Mononuclear cell (primary cell): ENCODE measurements around the gene MAGI1. TPM values are rescaled to one million over a fixed set of nuclear protein-coding genes. Genes with fewer than 3 reads are reported as not detected.
"Not testable (repeated sequence)": the region's sequence is repeated elsewhere in the genome, so short reads cannot be mapped to it uniquely, and the experiment has no call there.

Experiments used
- H3K27me3 ChIP-seq: 2 replicates; pipeline ENCODE4 v1.6.0; 2011; ENCODE audit warnings: low read length, control low read depth; ENCODE audit not compliant: insufficient read depth
- H3K4me1 ChIP-seq: 2 replicates; pipeline ENCODE4 v1.5.1; 2011; ENCODE audit warnings: mild to moderate bottlenecking, low read length, control low read depth; ENCODE audit not compliant: insufficient read depth
- H3K4me3 ChIP-seq: 2 replicates; pipeline ENCODE4 v1.5.1; 2011; ENCODE audit warnings: mild to moderate bottlenecking, low read length, moderate library complexity
- H3K9me3 ChIP-seq: 2 replicates; pipeline ENCODE4 v1.5.1; 2011; ENCODE audit warnings: low read depth, mild to moderate bottlenecking, control low read depth, low read length
- total RNA-seq: library from RNA; depleted of rRNA; stranded (reverse); fragments of >200 nt; gene quantifications from one replicate; pipeline ENCODE4 v1.2.3, GENCODE V29; 2012

MAGI1 gene
- total RNA-seq, 1 donor = not detected

- Histone ChIP-seq H3K27me3 (no peaks in the 10 kb centered on the region), H3K4me1 (no peaks in the 10 kb centered on the region), H3K9me3 (no peaks in the 10 kb centered on the region), H3K4me3 (no peak overlapping the region)
These were observed 476.3 kb downstream of the MAGI1 start for GRCh38 chr3:65562447-65562846.

- no peaks in the 10 kb centered on the region for H3K9me3 ChIP-seq
- no peak overlapping the region for H3K4me3 ChIP-seq
- no peaks in the 10 kb centered on the region for H3K4me1 ChIP-seq
- H3K27me3 ChIP-seq = no peaks in the 10 kb centered on the region
These were observed 477.1 kb downstream of the MAGI1 start for GRCh38 chr3:65561617-65562016.

- no peaks in the 10 kb centered on the region for H3K4me1 ChIP-seq
- H3K9me3 ChIP-seq = no peaks in the 10 kb centered on the region
- H3K4me3 ChIP-seq = no peak overlapping the region
- no peaks in the 10 kb centered on the region for H3K27me3 ChIP-seq
These were observed 477.8 kb downstream of the MAGI1 start for GRCh38 chr3:65560901-65561300.

GRCh38 chr3:65560133-65560532, 478.6 kb downstream of the MAGI1 start:
- H3K9me3 ChIP-seq = no peaks in the 10 kb centered on the region
- no peaks in the 10 kb centered on the region for H3K27me3 ChIP-seq
- H3K4me1 ChIP-seq = no peaks in the 10 kb centered on the region
- H3K4me3 ChIP-seq = no peak overlapping the region

- no peaks in the 10 kb centered on the region for H3K4me1 ChIP-seq
- no peak overlapping the region for H3K4me3 ChIP-seq
- H3K9me3 ChIP-seq = no peaks in the 10 kb centered on the region
- no peaks in the 10 kb centered on the region for H3K27me3 ChIP-seq
These were observed 479.1 kb downstream of the MAGI1 start for GRCh38 chr3:65559643-65560042.

GRCh38 chr3:65558826-65559225, 479.9 kb downstream of the MAGI1 start:
- H3K4me3 ChIP-seq = no peak overlapping the region
- no peaks in the 10 kb centered on the region for H3K27me3 ChIP-seq
- H3K9me3 ChIP-seq = no peaks in the 10 kb centered on the region
- no peaks in the 10 kb centered on the region for H3K4me1 ChIP-seq

GRCh38 chr3:65557899-65558564, 480.7 kb downstream of the MAGI1 start:
- Histone ChIP-seq H3K9me3 (no peaks in the 10 kb centered on the region), H3K4me1 (no peaks in the 10 kb centered on the region), H3K4me3 (no peak overlapping the region), H3K27me3 (no peaks in the 10 kb centered on the region)

- no peak overlapping the region for H3K4me3 ChIP-seq
- no peaks in the 10 kb centered on the region for H3K27me3 ChIP-seq
- H3K4me1 ChIP-seq = no peaks in the 10 kb centered on the region
- H3K9me3 ChIP-seq = no peaks in the 10 kb centered on the region
These were observed 481.7 kb downstream of the MAGI1 start for GRCh38 chr3:65556934-65557577.

- no peaks in the 10 kb centered on the region for H3K4me1 ChIP-seq
- H3K9me3 ChIP-seq = no peaks in the 10 kb centered on the region
- H3K27me3 ChIP-seq = peaks cover 18% of the 10 kb centered on the region
- no peak overlapping the region for H3K4me3 ChIP-seq
These were observed 486.3 kb downstream of the MAGI1 start for GRCh38 chr3:65552434-65552833.

- H3K9me3 ChIP-seq = no peaks in the 10 kb centered on the region
These were observed 486.8 kb downstream of the MAGI1 start for GRCh38 chr3:65551945-65552344.

GRCh38 chr3:65550137-65550536, 488.6 kb downstream of the MAGI1 start:
- no peaks in the 10 kb centered on the region for H3K9me3 ChIP-seq
- no peak overlapping the region for H3K4me3 ChIP-seq
- no peaks in the 10 kb centered on the region for H3K4me1 ChIP-seq
- H3K27me3 ChIP-seq = peaks cover 18% of the 10 kb centered on the region

More at GRCh38 chr3:65551945-65552344, 486.8 kb downstream of the MAGI1 start:
- H3K4me1 ChIP-seq = no peaks in the 10 kb centered on the region
- no peak overlapping the region for H3K4me3 ChIP-seq
- peaks cover 18% of the 10 kb centered on the region for H3K27me3 ChIP-seq

GRCh38 chr3:65549626-65549959, 489.1 kb downstream of the MAGI1 start:
- Histone ChIP-seq H3K4me3 (no peak overlapping the region), H3K4me1 (no peaks in the 10 kb centered on the region), H3K27me3 (peaks cover 18% of the 10 kb centered on the region), H3K9me3 (no peaks in the 10 kb centered on the region)

- Histone ChIP-seq H3K9me3 (no peaks in the 10 kb centered on the region), H3K4me3 (no peak overlapping the region), H3K4me1 (no peaks in the 10 kb centered on the region), H3K27me3 (peaks cover 18% of the 10 kb centered on the region)
These were observed 489.7 kb downstream of the MAGI1 start for GRCh38 chr3:65548848-65549625.

GRCh38 chr3:65545429-65545828, 493.3 kb downstream of the MAGI1 start:
- H3K4me3 ChIP-seq = no peak overlapping the region
- no peaks in the 10 kb centered on the region for H3K9me3 ChIP-seq
- H3K27me3 ChIP-seq = peaks cover 18% of the 10 kb centered on the region
- H3K4me1 ChIP-seq = no peaks in the 10 kb centered on the region

- H3K27me3 ChIP-seq, H3K9me3 ChIP-seq, H3K4me1 ChIP-seq, H3K4me3 ChIP-seq: not testable (repeated sequence)
These were observed 495.3 kb downstream of the MAGI1 start for GRCh38 chr3:65543391-65543790.
